Measurements from ENCODE around the gene MAP3K20.

DNA sequence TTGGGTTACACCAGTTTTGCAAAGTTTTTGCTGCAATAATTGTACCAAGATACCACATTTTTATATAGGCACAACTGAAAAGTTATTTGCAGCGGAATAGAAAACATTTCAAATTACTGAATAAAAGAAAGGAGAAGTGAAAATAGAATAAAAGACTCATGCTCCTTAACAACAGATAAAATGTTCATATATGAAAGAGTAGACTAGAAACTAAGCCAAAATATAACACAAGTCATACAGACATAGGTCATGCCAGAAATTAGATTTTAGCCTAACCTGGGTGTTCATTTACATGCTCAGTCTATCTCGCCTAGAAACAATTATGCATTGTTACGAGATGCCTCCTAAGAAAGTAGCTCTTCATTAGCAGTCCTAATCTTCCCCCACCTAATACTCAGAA, 16.4 kb upstream of the MAP3K20 start:
- no peak for TF ChIP-seq POLR2A (IDR thresholded peaks at IDR 0.05)
- TF ChIP-seq, protein P1, sequence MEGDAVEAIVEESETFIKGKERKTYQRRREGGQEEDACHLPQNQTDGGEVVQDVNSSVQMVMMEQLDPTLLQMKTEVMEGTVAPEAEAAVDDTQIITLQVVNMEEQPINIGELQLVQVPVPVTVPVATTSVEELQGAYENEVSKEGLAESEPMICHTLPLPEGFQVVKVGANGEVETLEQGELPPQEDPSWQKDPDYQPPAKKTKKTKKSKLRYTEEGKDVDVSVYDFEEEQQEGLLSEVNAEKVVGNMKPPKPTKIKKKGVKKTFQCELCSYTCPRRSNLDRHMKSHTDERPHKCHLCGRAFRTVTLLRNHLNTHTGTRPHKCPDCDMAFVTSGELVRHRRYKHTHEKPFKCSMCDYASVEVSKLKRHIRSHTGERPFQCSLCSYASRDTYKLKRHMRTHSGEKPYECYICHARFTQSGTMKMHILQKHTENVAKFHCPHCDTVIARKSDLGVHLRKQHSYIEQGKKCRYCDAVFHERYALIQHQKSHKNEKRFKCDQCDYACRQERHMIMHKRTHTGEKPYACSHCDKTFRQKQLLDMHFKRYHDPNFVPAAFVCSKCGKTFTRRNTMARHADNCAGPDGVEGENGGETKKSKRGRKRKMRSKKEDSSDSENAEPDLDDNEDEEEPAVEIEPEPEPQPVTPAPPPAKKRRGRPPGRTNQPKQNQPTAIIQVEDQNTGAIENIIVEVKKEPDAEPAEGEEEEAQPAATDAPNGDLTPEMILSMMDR (IDR thresholded peaks at IDR 0.05) = no peak
- no peak for TF ChIP-seq POLR2AphosphoS5 (IDR thresholded peaks at IDR 0.05)

All from transverse colon (tissue), 4 donors.